Measurements from ENCODE around the gene MRPL53.

The MRPL53 gene

DNA sequence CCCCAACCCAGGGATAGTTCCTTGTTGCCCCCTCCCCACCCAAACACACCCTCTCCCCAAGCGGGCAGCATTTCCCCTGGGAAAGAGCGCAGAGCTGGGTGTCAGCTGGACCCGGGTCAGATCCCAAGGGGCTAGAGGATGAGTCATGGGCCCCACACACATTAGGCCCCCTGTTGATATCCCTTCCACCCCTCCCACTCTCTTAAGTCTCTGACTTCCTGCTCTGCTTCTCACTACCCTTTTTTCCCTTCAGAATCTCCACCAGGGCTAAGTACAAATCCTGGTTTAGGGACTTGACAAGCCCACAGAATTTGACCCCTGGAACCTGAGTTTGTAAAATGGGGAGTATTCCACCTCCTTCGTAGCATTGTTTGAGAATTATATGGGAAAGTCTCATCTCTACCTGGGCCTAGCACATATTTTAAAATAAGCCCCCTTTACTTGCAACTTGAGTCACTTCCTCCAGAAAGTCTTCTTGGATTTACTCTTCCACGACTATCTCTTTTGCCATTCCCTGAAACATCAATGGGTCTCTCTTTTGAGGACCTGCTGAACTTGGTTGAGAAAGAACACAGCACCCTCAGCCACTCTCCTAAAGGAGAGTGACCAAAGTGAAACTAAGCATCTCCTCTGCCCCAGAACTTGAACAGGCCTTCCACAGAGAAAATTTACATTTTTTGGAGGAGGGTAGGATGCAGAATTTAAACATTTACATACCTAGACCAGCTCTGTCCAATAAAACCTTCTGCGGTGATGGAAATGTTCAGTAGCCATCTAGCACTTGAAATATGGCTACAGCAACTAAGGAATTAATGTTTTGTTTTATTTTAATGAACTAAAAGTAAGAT, 35.4 kb downstream of the MRPL53 start:
- no peak overlapping the region for H3K4me3 ChIP-seq (ENCODE audit: insufficient read depth, low read length, poor library complexity, severe bottlenecking)
- no peaks in the 10 kb centered on the region for H4K20me1 ChIP-seq (ENCODE audit: low read depth, low read length)
- no peak overlapping the region for H3K27ac ChIP-seq (ENCODE audit: low read depth, low read length)
- H2AFZ ChIP-seq (ENCODE audit: low read depth, low read length, severe bottlenecking), result no peak overlapping the region
- no peaks in the 10 kb centered on the region for H3F3A ChIP-seq (ENCODE audit: insufficient read depth)
- no peaks in the 10 kb centered on the region for H3K27me3 ChIP-seq (ENCODE audit: low read length)
- no peak overlapping the region for H3K9ac ChIP-seq (ENCODE audit: low read length)
- H3K9me3 ChIP-seq (ENCODE audit: insufficient read depth, low read length), result no peaks in the 10 kb centered on the region
- H3K79me2 ChIP-seq (ENCODE audit: insufficient read depth, low read length), result no peaks in the 10 kb centered on the region
- TF ChIP-seq EZH2phosphoT487 (conservative IDR thresholded peaks at IDR 0.05; ENCODE audit: low read length), result no peak
- TF ChIP-seq, protein P1, sequence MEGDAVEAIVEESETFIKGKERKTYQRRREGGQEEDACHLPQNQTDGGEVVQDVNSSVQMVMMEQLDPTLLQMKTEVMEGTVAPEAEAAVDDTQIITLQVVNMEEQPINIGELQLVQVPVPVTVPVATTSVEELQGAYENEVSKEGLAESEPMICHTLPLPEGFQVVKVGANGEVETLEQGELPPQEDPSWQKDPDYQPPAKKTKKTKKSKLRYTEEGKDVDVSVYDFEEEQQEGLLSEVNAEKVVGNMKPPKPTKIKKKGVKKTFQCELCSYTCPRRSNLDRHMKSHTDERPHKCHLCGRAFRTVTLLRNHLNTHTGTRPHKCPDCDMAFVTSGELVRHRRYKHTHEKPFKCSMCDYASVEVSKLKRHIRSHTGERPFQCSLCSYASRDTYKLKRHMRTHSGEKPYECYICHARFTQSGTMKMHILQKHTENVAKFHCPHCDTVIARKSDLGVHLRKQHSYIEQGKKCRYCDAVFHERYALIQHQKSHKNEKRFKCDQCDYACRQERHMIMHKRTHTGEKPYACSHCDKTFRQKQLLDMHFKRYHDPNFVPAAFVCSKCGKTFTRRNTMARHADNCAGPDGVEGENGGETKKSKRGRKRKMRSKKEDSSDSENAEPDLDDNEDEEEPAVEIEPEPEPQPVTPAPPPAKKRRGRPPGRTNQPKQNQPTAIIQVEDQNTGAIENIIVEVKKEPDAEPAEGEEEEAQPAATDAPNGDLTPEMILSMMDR (IDR thresholded peaks at IDR 0.05; ENCODE audit: insufficient read depth, low read length, poor library complexity, severe bottlenecking), result no peak
- no peaks in the 10 kb centered on the region for H3K36me3 ChIP-seq (ENCODE audit: low read length)
- H3K4me2 ChIP-seq (ENCODE audit: low read depth, low read length, poor library complexity, severe bottlenecking), result no peak overlapping the region
- H3K9me2 ChIP-seq (replicated peaks; ENCODE audit: insufficient read depth, low read length), result no peaks in the 10 kb centered on the region

DNA sequence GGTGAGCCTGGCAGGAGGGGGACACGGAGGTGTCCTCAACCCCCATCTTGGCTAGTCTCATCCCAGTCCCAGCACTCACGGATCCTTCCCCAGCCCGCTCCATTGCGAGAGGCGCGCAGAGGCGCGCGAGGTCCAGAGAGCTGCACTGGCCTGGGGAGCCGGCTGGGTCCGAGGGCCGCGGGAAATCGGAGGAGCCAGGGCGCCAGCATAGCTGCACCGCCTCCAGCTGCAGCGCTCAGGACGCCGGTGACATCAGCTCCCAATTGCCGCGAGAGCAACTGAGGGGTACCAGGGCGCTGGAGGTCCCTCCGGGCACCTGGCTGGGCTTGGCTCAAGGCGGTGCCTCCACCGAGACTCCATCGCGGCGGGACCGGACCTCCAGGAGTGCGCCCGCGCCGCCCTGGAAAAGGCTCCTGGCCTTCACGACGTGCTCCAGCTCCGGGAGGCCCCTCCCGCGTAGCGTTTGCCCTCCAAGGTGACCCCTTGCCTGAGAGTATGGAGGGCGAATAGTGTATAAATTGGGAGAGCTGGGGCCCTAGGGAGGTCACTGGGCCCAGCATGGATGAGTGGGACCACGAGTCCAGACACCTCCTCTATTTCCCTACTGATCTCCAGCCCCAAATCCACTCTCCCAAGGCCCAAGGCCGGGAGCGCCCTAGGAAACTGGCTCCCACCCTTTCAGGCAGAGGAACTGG, 36.2 kb downstream of the MRPL53 start:
- H3K27ac ChIP-seq (ENCODE audit: low read depth, low read length), result no peak overlapping the region

DNA sequence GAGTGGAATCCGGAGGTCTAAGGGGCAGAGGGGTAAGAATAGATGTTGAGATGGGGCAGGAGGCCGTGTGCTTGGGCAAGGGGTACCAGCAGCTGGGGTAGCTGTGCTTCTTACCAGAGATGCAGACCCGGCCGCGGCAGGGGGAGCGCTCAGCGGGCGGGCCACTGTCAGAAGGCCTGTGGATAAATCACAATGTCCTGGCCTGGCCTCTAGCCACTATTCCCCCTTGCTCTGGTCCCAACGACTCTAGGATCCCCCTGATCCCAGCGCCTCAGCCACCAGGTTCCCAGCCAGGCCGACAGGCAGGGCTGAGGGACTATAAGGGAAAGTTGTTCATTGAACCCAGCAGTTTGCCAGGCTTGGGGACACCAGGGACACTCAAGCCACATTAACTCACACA, 42.0 kb downstream of the MRPL53 start:
- Histone ChIP-seq H3K27me3 (ENCODE audit: low read length) (no peaks in the 10 kb centered on the region), H3K4me3 (ENCODE audit: insufficient read depth, low read length, poor library complexity, severe bottlenecking) (no peak overlapping the region), H3K27ac (ENCODE audit: low read depth, low read length) (no peak overlapping the region), H3K9me3 (ENCODE audit: insufficient read depth, low read length) (no peaks in the 10 kb centered on the region), H3K79me2 (ENCODE audit: insufficient read depth, low read length) (no peaks in the 10 kb centered on the region), H4K20me1 (ENCODE audit: low read depth, low read length) (no peaks in the 10 kb centered on the region), H3K9me2 (replicated peaks; ENCODE audit: insufficient read depth, low read length) (no peaks in the 10 kb centered on the region), H2AFZ (ENCODE audit: low read depth, low read length, severe bottlenecking) (no peak overlapping the region), H3K36me3 (ENCODE audit: low read length) (no peaks in the 10 kb centered on the region), H3F3A (ENCODE audit: insufficient read depth) (no peaks in the 10 kb centered on the region), H3K9ac (ENCODE audit: low read length) (no peak overlapping the region), H3K4me2 (ENCODE audit: low read depth, low read length, poor library complexity, severe bottlenecking) (no peak overlapping the region)
- no peak for TF ChIP-seq EZH2phosphoT487 (conservative IDR thresholded peaks at IDR 0.05; ENCODE audit: low read length)
- TF ChIP-seq, protein P1 (IDR thresholded peaks at IDR 0.05; ENCODE audit: insufficient read depth, low read length, poor library complexity, severe bottlenecking), result no peak

More for the DNA sequence above, 36.2 kb downstream of the MRPL53 start:
- Histone ChIP-seq H3K9ac (ENCODE audit: low read length) (no peak overlapping the region), H3K4me2 (ENCODE audit: low read depth, low read length, poor library complexity, severe bottlenecking) (no peak overlapping the region), H3K9me2 (replicated peaks; ENCODE audit: insufficient read depth, low read length) (no peaks in the 10 kb centered on the region), H3K36me3 (ENCODE audit: low read length) (no peaks in the 10 kb centered on the region), H3K9me3 (ENCODE audit: insufficient read depth, low read length) (no peaks in the 10 kb centered on the region), H3K4me3 (ENCODE audit: insufficient read depth, low read length, poor library complexity, severe bottlenecking) (no peak overlapping the region), H3K79me2 (ENCODE audit: insufficient read depth, low read length) (no peaks in the 10 kb centered on the region), H3K27me3 (ENCODE audit: low read length) (no peaks in the 10 kb centered on the region), H3F3A (ENCODE audit: insufficient read depth) (no peaks in the 10 kb centered on the region), H4K20me1 (ENCODE audit: low read depth, low read length) (no peaks in the 10 kb centered on the region), H2AFZ (ENCODE audit: low read depth, low read length, severe bottlenecking) (no peak overlapping the region)
- TF ChIP-seq, protein P1 (IDR thresholded peaks at IDR 0.05; ENCODE audit: insufficient read depth, low read length, poor library complexity, severe bottlenecking), result no peak
- no peak for TF ChIP-seq EZH2phosphoT487 (conservative IDR thresholded peaks at IDR 0.05; ENCODE audit: low read length)

Measured in SU-DHL-6 (cell line).